GM19035 (cell line): ENCODE data around the gene FUOM.

Experiments
- ATAC-seq: cut with Tn5 transposase; IDR thresholded peaks from one replicate; pipeline ENCODE4 v1.9.1; 2021; ENCODE audit not compliant: unreplicated experiment

FUOM gene

DNA sequence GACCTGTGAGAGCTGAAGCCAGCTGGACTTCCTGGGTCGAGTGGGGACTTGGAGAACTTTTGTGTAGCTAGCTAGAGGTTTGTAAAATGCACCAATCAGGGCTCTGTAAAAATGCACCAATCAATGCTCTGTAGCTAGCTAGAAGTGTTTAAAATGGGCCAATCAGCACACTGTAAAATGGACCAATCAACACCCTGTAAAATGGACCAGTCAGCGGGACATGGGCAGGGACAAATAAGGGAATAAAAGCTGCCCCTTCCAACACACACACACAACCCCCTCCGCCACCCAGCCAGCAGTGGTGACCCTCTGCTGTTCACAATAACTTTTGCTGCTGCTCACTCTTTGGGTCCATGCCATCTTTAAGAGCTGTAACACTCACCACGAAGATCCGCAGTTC is 42.0 kb downstream of the FUOM start:
- ATAC-seq, result no peak

DNA sequence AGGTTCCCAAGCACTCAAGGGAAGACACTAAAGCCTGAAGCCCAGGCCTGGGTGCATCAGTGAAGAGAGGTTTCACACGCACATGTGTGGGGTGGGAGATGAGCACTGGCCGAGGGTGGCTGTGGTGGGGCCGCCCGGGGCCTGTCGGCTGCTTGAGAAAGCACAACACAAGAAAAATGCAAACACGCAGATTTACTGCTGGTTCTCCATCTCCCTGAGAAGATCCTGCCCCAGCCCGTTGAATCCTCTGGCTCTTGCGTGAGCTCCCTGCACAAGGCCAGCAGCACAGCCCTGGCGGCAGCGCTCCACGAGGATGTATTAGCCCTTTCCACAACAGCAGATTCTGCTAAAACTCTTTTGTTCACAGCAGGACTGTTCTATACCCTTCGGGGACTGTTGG is 42.9 kb downstream of the FUOM start:
- no peak for ATAC-seq

DNA sequence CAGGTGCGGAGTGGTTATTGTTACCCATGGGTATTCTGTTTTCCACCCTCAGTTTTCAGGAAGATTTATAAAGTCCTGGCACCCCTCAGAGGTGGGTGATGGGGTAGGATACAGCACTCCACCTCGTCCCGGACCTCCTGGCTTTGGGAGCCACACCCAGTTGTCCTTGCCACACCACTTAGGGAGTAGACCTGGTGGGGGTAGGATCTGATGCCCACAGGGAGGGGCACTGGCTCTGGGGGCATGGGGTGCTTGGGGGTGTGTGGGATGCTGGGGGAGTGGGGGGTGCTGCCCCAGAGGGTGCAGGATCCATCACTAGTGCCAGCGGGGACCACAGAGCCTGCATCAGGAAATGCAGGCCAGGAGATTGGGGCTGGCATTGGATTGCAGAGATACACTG is 44.6 kb downstream of the FUOM start:
- ATAC-seq, result no peak

DNA sequence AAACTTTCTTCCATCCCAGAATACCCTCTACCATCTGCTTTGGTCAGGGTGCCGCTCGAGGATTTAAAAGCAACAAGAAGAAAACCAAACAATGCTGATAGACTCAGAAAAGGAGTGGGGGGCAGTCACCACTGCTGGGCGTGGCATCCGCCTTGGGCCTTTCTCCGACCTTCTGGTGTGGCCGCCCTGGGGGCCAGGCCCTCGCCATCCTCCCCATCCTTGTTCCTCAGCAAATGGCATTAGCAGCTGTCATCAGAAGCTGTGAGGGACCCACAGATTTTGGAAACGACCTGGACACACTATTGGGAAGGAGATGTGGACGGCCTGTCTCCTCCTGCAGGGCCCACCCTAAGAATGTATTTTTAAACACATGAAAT is 45.1 kb downstream of the FUOM start:
- no peak for ATAC-seq

DNA sequence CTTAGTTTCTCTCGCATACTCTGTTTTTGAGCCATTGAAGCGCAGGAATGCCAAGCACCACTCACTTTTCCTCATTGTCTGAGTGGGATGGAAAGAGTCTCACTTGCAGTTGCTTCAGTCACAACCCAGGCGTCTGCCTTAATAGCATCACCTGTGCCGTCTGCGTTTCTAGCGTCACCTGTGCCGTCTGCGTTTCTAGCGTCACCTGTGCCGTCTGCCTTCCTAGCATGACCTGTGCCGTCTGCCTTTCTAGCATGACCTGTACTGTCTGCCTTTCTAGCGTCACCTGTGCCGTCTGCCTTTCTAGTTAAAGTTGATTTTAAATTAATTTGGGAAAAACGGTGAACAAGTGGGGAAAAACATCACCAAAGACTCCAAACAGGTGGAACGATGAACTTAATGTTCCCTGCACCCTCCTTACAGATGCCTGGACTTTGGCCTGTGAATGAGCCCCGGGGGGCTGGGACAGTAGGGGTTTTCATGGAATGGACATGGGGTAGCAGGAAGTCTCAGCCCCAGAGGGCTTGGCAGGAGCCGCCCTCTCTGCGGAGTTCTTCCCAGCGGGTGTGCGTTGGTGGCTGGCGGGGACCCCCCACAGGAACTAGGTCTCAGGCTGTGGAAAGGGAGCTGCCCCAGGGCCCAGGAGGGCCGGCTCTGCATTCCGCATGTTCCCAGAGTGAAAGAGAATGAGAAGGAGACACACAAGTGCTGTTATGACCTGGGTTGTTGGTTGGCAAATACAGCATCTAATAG is 45.6 kb downstream of the FUOM start:
- no peak for ATAC-seq

DNA sequence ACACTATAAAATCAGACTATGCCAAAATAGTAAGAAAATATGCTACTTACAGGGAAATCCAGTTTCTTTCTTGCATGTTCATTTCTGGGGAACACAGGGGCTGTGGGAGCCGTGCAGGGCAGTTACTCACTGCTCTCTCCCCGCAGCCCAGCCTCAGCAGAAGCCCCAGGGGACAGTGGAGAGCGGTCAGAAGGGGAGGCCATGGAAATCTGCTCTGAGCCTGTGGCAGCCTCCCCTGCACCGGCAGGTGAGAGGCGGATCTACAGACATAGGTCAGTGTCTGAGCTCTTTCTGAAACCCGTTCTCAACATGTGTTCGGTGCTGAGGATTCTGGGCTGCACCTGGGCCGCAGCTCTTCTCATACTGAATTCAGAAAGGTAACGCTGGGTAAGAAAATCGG is 46.2 kb downstream of the FUOM start:
- ATAC-seq, result no peak

DNA sequence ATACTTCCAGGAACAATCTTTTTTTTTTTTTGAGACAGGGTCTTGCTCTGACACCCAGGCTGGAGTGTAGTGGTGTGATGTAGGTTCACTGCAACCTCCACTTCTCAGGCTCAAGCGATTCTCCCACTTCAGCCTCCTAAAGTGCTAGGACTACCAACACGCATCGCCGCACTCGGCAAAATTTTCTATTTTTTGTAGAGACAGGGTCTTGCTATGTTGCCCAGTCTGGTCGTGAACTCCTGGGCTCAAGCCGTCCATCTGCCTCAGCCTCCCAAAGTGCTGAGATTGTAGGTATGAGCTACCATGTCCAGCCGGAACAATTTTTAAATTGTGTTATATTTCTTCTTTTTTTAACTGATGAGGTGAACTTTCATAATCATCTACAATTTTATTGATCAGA is 47.0 kb downstream of the FUOM start:
- no peak for ATAC-seq

DNA sequence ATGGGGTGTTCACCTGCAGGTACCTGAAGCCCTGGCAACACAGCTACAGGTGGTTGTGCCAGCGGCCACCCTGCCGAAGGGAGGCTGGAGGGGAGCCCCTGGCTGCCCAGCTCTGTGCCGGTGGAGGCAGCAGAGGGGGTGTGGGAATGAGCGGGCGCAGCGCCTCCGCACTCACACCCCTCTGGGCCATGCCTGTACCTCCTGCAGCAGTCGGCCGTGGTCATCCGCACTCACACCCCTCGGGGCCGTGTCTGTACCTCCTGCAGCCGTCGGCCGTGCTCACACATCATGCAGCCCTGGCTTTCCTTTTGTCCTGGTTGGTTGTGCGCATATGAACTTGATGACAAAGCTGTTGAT is 47.4 kb downstream of the FUOM start:
- ATAC-seq, result no peak

DNA sequence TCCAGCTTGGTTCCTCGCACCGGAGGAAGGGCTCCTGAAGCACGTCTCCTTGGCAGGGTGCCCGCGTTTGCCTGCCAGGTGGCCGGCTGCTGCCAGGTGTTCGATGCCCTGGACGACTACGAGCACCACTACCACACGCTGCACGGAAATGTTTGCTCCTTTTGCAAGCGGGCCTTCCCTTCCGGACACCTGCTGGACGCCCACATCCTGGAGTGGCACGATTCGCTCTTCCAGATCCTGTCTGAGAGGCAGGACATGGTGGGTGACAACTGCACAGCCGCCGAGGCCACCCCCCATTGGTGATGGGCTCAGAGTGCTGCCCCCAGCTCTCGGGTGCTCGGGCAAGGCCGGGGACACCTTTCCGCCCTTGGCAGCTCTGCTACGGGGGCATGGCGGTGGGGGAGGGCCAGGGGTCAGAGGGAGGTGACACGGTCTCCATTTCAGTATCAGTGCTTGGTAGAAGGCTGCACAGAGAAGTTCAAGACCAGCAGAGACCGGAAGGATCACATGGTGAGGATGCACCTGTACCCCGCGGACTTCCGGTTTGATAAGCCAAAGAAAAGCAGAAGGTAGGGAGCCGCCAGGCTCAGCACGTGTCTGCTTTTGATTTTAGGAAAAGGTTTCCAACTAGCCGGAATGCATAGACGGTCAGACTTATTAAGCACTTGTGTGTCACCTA is 48.0 kb downstream of the FUOM start:
- ATAC-seq, result no peak

DNA sequence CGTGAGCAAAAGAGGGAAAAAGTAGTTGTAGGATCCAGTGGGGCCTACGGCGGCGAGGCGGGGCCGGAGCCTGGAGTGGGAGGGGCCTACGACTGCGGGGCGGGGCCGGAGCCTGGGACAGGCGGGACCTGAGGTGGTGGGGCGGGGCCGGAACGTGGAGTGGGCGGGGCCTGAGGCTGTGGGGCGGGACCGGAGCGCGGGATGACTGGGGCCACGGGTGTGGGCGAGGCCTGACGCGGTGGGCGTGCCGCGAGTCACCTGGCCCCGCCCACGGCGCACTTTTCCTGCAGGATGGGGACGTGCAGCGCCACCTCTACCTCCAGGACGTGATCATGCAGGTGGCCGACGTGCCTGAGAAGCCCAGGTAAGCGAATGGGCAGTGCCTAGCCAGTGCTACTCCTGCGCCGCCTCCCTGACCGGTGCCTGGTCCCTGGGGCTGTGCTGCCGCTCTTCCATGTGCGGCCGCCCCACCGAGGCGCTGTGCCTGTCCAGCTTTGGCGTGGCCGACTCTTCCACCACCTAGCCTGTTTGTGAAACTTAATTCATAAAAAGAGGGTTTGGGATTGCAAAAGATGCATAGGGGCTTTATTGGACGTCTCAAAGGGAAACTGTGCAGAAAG is 48.6 kb downstream of the FUOM start:
- ATAC-seq, result peak; percentile 76

DNA sequence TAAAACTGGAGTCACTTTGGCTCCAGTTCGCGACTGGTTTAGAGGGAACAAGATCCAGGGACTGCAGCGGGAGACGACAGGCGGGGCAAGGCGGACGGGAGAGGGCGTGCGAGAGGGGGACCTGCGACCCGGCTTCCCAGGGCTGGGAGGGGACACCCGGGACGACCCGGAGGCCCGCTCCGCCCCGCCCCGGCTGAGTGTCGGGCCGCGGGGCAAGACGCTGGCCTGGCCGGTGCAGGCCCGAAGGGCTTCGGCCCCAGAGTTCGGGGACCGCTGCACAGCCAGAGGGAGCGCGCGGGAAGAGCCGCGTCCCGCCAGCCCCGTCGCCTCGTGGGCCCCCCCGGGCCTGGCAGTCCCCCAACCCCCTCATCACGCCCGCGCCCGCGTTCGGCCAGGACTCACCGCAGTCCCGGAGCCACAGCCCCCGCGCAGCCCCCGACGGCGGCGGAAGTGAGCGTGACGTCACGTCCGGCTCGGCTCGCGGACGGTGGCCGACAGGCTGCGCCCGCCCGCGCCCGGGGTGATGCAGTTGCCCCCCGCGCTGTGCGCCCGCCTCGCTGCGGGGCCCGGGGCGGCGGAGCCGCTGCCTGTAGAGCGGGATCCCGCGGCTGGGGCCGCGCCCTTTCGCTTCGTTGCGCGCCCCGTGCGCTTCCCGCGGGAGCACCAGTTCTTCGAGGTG is 49.3 kb downstream of the FUOM start, which contains the start of the genes TUBGCP2 and ZNF511:
Gene TUBGCP2, minus strand, starts transcription at position 452 of the 679 bp plus-strand sequence. CDS start 5,931 bp downstream, outside the sequence.
Gene ZNF511, plus strand, starts transcription at position 494 of the 679 bp plus-strand sequence. Its CDS starts 30 bp downstream, at position 524.
- peak; percentile 79 for ATAC-seq

DNA sequence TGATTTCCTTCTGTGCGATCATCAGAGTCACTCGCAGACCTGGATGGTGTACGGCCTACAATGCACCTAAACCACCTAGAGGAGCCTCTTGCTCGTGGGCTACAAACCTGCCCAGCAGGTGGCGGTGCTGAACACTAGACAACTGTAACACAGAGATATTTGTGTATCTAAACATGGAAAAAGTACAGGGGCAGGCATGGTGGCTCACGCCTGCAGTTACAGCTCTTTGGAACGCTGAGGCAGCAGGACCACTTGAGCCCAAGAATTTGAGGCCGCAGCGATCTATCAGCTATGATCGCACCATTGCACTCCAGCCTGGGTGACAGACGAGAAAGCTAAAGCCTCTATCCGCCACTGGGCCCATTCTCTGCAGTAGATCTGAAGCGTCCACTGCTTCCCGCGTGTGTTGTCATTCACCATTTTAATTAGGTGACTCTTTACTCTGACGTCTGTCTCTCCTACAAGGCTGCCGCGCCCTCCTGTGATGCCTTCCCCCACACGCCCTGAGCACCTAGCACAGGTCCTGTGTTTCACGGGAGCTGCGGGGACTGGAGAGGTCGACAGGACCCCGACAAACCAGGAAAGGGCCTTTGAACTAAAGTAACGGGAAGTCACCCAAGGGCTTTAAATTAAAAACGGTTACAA is 49.9 kb downstream of the FUOM start:
- peak; percentile 39 for ATAC-seq

DNA sequence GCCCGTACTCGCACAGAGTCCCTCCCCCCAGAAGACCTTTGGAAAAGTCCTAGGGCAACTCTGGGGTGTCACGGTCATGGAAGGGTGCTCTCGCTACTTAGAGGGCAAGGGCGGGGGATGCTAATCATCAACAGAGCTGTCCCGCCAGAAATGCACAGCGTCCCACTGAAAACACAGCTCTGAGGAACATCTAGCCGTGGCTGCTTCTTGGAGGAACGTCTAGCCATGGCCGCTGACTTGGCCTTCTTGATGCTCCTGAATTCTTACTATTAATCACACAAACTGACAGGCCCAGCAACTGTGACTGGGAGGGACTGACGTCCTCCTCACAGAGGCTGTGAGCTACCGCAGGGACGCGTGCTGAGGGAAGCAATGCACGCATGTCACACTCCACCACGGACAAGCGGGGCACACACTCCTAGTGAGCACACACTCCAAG is 50.9 kb downstream of the FUOM start:
- no peak for ATAC-seq

DNA sequence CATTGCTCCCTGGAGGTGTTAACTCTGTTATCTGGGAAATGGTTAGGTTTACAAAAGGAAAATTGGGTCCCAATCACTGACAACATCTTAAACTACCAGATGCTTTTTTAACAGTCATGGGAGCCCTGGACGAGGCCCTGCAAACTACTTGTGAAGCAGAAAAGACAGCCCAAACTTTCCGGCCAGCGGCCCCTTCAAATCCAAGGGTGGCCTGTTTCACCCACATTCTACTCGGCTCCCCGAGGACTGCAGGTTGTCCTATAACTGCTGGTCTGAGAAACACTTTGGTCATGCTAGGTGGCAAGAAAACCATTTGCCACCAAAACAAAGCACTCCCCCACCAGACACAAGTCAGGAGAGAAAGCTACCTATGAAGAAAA is 51.7 kb downstream of the FUOM start:
- no peak for ATAC-seq
